ENCODE results near the gene CHST12. TPM values are rescaled to one million over a fixed set of nuclear protein-coding genes. Genes with fewer than 3 reads are reported as not detected.

Gene CHST12
- total RNA-seq, 1 donor from 2014 or later: 15.0 TPM

- H3K27ac Mint-ChIP-seq (ENCODE audit: unreplicated experiment): no peak overlapping the region
- H3K27me3 Mint-ChIP-seq (ENCODE audit: low read depth): peaks cover 7% of the 10 kb centered on the region
- H3K9me3 Mint-ChIP-seq: no peaks in the 10 kb centered on the region
- no peaks in the 10 kb centered on the region for H3K36me3 Mint-ChIP-seq (ENCODE audit: low read depth)
- no peak overlapping the region for H3K4me3 Mint-ChIP-seq
- peak; percentile 74 for TF ChIP-seq CTCF (conservative IDR thresholded peaks at IDR 0.05)
- DNase-seq (ENCODE audit: low read depth, low spot score): peak; percentile 69
- peaks cover 9% of the 10 kb centered on the region for H3K4me1 Mint-ChIP-seq
Measured at GRCh38 chr7:2477447-2478398, 74.3 kb downstream of the CHST12 start.

- H3K36me3 Mint-ChIP-seq (ENCODE audit: low read depth): no peaks in the 10 kb centered on the region
- H3K4me3 Mint-ChIP-seq: no peak overlapping the region
- peaks cover 7% of the 10 kb centered on the region for H3K27me3 Mint-ChIP-seq (ENCODE audit: low read depth)
- H3K9me3 Mint-ChIP-seq: no peaks in the 10 kb centered on the region
- no peak for TF ChIP-seq CTCF (conservative IDR thresholded peaks at IDR 0.05)
- no peak for DNase-seq (ENCODE audit: low read depth, low spot score)
- no peak overlapping the region for H3K27ac Mint-ChIP-seq (ENCODE audit: unreplicated experiment)
- peaks cover 8% of the 10 kb centered on the region for H3K4me1 Mint-ChIP-seq
Measured at GRCh38 chr7:2478399-2478785, 75.0 kb downstream of the CHST12 start.

- H3K36me3 Mint-ChIP-seq (ENCODE audit: low read depth): no peaks in the 10 kb centered on the region
- DNase-seq (ENCODE audit: low read depth, low spot score): no peak
- no peak overlapping the region for H3K4me3 Mint-ChIP-seq
- no peaks in the 10 kb centered on the region for H3K9me3 Mint-ChIP-seq
- no peak overlapping the region for H3K27ac Mint-ChIP-seq (ENCODE audit: unreplicated experiment)
- peaks cover 7% of the 10 kb centered on the region for H3K27me3 Mint-ChIP-seq (ENCODE audit: low read depth)
- peaks cover 4% of the 10 kb centered on the region for H3K4me1 Mint-ChIP-seq
- no peak for TF ChIP-seq CTCF (conservative IDR thresholded peaks at IDR 0.05)
Measured at GRCh38 chr7:2478800-2479199, 75.4 kb downstream of the CHST12 start.

GRCh38 chr7:2479276-2480069, 76.1 kb downstream of the CHST12 start:
- peak overlapping the region; percentile 75 for H3K27ac Mint-ChIP-seq (ENCODE audit: unreplicated experiment)
- H3K9me3 Mint-ChIP-seq: no peaks in the 10 kb centered on the region
- H3K36me3 Mint-ChIP-seq (ENCODE audit: low read depth): no peaks in the 10 kb centered on the region
- peaks cover 7% of the 10 kb centered on the region for H3K27me3 Mint-ChIP-seq (ENCODE audit: low read depth)
- peaks cover 4% of the 10 kb centered on the region for H3K4me1 Mint-ChIP-seq
- TF ChIP-seq CTCF (conservative IDR thresholded peaks at IDR 0.05): no peak
- DNase-seq (ENCODE audit: low read depth, low spot score): no peak
- H3K4me3 Mint-ChIP-seq: no peak overlapping the region

GRCh38 chr7:2480070-2480408, 76.6 kb downstream of the CHST12 start:
- no peaks in the 10 kb centered on the region for H3K36me3 Mint-ChIP-seq (ENCODE audit: low read depth)
- no peak overlapping the region for H3K27ac Mint-ChIP-seq (ENCODE audit: unreplicated experiment)
- no peak overlapping the region for H3K4me3 Mint-ChIP-seq
- no peak for TF ChIP-seq CTCF (conservative IDR thresholded peaks at IDR 0.05)
- no peaks in the 10 kb centered on the region for H3K9me3 Mint-ChIP-seq
- H3K4me1 Mint-ChIP-seq: peaks cover 6% of the 10 kb centered on the region
- peaks cover 7% of the 10 kb centered on the region for H3K27me3 Mint-ChIP-seq (ENCODE audit: low read depth)
- no peak for DNase-seq (ENCODE audit: low read depth, low spot score)
